ENCODE measurements around the gene MYO15A.
A peak's percentile ranks its signal among the peaks of the same experiment; 100 is the strongest.

Gene MYO15A

DNA sequence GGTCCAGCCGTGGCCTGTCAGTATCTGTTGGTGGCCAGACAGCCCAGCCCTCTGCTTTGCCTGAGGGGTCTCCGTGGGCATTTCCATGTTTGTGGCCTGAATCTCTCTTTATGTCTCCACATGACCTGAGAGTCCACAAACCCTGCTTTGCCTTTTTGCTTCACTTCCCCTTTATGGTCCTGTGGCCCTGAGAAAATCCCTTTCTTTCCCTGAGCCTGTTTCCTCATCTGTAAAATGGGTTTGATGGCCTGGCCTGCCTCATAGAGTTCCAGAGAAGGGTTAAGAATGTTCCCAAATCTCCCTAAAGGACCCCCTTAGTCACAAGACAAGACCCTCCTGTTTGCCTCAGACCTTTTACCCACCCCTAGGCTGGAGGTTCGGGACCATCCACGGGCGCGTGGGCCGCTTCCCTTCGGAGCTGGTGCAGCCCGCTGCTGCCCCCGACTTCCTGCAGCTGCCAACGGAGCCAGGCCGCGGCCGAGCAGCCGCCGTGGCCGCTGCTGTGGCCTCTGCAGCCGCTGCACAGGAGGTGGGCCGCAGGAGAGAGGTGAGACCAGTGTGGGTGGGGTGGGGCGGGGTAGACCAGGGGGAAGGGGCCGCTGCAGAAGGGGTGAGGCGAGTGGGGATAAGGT is 48.9 kb downstream of the MYO15A start:
- no peak for DNase-seq

DNA sequence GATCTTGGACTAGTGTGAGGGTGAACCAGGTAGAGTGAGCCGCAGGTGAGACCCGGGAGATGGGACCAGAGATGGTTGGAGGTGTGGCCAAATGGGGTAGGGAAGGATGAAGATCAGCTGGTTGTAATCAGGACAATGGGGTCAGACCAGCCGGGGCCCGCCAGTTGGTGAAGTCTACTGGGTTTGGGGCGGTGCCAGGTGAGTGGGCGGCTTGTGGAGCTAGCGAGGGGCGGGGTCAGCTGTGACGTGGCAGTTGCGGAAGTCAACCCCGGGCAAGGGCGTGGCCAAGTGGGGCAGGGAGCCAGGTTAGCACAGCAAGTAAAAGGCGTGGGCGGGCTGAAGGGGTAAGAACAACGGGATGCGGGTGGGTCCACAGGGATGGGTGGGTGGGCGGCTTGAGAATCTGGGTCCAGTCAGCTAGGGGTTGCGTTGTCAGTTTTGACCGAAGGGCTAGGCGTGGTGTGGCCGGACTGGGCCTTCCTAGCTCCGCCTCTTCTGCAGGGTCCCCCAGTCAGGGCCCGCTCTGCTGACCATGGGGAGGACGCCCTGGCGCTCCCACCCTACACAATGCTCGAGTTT is 49.6 kb downstream of the MYO15A start:
- peak in 38 of 56 donors; percentile 7 to 88 (median 40) for DNase-seq

DNA sequence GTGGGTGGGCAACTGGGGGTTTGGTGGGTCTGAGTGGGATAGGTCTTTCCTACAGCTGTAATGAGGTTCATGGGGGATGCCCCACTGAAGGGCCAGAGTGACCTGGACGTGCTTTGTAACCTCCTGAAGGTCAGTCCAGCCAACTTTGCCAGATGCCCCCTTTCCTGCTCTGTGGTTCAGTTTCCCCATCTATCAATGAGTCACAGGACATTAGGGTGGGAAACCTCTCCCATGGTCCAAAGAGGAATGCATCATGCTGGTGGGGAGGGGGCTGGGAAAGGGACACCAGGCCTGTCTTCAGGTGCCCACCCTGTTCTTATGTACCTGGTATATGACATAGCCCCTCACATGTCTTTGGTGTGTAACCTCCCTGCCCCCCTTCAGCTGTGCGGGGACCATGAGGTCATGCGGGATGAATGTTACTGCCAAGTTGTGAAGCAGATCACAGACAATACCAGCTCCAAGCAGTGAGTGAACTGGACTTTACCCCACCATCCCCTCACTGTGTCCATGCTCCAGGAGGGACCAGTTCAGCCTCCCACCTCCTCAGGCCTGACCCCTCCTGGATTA is 51.1 kb downstream of the MYO15A start:
- DNase-seq: no peak

- DNase-seq: no peak
Measured at GRCh38 chr17:18160128-18160856, 51.7 kb downstream of the MYO15A start.

DNA sequence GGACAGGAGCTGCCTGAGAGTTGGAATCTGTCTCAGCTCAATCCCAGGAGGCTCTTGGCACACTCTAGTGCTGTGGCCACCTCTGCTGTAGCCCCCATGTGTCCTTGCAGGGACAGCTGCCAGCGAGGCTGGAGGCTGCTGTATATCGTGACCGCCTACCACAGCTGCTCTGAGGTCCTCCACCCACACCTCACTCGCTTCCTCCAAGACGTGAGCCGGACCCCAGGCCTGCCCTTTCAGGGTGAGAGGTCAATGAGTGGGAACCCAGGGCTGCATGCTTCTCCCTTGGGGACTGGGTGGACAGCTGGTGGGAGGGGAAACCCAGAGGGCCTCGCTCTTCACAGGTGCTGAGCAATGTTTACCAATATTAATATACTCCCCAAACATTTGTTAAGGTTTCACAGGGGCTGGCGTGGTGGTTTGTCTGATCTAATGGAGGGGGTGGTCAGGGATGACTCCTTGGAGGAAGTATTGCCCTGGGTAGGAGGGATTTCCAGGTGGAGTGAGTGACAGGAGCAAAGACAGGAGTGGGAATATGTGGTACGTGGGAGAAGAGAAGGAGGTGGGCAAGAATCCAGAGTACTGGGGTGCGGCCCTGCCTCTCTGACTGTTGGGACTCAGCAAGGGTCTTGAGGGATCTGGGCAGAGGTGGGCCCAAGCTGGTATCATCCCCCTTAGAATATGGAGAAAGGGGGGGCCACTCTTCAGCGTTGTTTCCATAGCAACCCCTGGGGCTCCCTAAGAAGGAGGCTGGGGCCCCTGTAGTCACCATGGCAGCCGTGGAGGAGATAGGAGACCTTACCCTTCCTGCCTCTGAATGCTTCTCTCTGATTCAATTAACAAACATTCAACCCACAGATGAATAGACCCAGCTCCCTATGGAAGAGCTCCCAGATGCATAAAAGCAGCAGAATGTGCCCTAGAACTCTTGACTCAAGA is 52.9 kb downstream of the MYO15A start:
- DNase-seq: peak in 10 of 56 donors; percentile 11 to 51 (median 29)

DNA sequence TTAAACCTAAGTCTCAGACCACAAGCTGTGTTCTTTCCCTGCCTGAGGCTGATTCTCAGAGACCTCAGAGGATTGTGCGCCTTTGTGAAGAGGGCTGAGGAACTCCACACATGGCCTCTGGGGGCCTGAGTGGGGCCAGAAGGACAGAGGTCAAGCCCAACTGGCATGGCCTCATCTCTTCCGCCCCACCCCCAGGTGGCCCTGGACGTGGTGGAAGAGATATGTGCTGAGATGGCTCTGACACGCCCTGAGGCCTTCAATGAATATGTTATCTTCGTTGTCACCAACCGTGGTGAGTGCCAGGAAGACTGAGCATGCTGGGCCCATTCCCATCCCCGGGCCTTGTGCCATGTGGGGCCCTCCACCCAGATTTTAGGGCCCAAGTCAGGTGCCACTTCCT is 55.0 kb downstream of the MYO15A start:
- no peak for DNase-seq

DNA sequence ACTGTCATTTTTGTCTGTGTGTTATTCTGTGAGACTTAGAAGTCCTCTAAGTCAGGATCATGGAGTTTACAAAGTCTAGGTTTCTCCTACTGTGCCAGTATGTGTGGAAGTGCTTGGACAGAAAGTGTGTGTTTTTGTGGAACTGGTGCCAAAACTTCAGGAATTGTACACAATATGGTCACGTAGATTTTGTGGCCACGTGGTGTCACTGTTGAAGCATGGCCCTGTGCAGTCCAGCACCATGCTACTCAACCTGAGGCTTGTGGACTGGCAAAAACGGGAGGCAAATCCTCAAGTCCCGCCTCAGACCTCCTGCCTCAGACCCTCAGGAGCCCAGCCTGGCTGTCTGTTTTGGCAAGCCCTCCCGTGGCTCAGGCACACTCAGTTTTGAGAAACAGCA is 58.3 kb downstream of the MYO15A start:
- no peak for DNase-seq

- DNase-seq: no peak
Measured at GRCh38 chr17:18167421-18167820, 58.9 kb downstream of the MYO15A start.

DNA sequence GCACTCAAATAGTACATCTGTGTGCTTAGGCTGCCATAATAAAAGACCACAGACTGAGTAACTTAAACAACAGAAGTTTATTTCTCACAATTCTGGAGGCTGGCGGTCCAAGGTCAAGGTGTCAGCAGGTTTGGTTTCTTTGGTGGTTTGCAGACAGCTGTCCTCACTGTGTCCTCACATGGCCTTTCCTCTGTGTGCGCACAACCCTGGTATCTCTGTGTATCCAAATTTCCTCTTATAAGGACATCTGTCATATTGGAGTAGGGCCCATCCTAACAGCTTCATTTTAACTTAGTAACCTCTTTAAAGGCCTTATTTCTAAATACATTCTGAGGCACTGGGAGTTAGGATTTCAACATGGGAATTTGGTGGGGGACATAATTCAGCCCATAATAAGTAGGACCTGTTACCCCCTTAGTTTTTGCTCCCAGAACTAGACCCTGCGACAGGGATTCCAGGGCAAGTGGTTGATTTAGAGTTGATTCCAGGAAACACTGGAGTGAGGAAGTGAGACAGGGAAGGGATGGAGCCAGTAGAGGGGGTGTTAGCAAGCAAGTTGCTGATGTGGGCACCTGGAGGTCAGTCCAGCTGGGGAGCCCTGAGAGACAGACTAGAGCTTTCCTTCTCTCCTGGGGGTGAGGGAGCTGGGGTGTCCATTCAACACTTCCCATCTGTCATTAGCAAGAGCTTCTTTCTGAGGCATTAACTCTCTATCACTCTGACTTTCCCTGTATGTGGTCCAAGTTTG is 64.1 kb downstream of the MYO15A start:
- no peak for DNase-seq

DNA sequence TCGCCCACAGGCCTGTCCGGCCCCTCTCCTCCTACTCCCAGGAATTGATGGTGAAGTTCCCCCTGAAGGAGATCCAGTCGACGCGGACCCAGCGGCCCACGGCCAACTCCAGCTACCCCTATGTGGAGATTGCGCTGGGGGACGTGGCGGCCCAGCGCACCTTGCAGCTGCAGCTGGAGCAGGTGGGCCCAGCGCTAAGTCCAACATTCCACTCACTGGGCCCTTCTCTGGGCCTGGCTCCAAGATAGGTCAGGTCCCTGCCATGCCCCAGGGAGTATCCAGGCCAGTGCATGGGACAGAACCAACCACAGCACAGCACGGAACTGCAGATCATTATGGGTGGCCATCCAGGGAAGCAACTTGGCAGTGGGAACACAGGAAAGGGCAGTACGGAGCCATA is 65.2 kb downstream of the MYO15A start:
- no peak for DNase-seq

DNA sequence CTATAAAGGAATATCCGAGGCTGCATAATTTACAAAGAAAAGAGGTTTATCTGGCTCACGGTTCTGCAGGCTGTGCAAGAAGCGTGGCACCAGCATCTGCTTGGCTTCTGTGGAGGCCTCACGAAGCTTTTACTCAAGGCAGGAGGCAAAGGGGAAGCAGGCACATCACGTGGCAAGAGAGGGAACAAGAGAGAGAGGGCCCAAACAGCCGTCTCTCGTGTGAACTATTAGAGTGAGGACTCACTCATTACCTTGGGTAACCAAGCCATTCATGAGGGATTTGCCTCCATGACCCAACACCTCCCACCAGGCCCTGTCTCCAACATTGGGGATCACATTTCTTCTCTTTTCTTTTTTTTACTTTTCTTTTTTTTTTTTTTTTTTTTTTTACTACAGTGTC is 67.6 kb downstream of the MYO15A start:
- peak in 1 of 56 donors; percentile 14 for DNase-seq

DNA sequence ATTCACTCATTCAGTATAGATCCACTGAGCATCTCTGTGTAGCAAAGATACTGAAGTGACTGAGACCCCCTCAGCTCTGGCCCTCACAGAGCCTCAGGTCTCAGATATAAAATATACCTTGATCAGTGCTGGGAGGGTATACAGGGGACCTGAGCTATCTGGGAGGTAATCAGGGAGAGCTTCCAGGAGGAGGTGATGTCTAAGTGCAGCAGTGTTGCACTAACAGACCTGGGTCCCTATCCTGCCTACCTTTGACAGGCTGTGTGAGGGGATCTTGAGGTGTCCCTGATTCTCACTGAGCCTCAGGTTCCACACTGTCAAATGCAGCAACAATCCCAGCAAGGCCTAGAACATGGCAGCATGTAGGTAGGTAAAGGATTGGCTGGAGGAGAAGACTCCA is 68.6 kb downstream of the MYO15A start:
- DNase-seq: no peak

- no peak for DNase-seq
Measured at GRCh38 chr17:18177722-18178121, 69.2 kb downstream of the MYO15A start.

DNA sequence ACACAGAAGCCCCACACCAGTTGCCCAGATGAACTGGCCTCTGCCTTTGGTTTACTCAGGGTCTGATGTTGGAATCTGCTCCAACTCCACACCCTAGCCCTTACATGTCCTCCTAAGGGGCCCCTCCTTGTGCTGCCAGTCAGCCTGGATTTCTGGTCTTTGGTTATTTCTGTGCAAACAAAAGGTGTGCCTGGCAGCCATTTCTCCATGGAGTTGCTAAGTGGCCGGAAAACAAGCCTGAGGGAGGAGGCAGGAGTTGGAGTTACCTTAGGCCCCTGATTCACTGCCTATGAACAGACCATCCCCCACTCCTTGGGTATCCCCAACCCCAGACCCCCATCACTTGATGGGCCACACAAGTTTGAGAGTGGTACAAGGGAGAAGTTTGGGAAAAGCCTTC is 70.6 kb downstream of the MYO15A start:
- DNase-seq: no peak

DNA sequence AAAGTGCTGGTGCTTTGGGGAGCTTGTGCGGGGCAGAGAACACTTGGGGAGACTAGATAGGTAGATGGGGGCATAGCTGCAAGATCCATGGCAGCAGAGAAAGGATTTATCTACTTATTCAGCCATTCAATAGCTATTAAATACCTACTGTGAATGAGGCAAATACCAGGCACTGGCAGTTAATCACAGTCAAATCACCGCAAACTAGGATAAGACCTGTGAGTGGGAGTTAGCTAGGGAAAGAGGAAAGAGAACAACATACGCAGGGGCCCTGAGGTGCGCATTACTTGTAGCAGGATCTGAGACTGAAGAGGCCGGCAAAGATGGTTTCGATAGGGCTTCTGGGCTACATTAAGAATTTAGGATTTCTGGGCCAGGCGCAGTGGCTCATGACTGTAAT is 71.2 kb downstream of the MYO15A start:
- no peak for DNase-seq

- DNase-seq: no peak
Measured at GRCh38 chr17:18181358-18181757, 72.8 kb downstream of the MYO15A start.

DNA sequence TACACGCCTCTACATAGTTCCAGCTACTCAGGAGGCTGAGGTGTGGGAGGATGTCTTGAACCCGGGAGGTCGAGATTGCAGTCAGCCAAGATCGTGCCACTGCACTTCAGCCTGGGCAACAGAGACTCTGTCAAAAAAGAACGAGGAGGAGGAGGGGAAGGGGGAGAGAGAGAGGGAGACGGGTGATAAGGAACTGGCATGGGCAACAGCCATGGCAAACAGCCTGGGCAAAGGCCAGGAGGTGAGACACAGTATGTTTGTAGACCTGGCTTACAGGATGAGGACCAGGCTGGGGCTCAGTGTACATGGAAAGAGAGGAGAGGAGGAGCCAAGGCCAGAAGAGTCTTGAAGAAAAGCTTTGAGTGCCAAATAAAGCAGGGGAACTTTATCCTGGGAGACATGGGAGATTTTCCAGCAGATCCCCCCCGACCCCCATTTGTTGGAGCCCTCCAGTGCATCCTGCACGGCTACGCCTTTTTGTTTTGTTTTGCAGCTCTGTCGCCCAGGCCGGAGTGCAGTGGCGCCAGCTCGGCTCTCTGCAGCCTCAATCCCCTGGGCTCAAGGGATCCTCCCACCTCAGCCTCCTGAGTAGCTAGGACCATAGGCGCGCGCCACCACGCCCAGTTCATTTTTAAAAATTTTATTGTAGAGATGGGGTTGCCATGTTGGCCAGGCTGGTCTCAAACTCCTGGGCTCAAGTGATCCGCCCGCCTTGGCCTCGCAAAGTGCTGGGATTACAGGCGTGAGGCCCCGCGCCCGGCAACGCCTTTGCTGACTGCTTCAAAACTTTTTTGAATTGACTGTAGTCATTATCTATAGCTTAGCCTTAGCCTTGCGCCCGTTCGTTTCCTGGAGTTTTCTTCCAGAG is 73.8 kb downstream of the MYO15A start:
- no peak for DNase-seq

- DNase-seq: peak in 50 of 56 donors; percentile 55 to 93 (median 86)
Measured at GRCh38 chr17:18182978-18183333, 74.4 kb downstream of the MYO15A start.

- DNase-seq: peak; percentile 89 to 99 (median 97)
Measured at GRCh38 chr17:18183334-18184142, 75.0 kb downstream of the MYO15A start, which contains the start of gene ALKBH5. TSS of gene ALKBH5 (plus strand) at chr17:18183828. CDS start at chr17:18184244, 416 bp downstream.
